ENCODE measurements around the gene CA5A. TPM values are rescaled to one million over a fixed set of nuclear protein-coding genes. Genes with fewer than 3 reads are reported as not detected.

CA5A gene
- total and polyA plus RNA-seq, 4 donors, result 0.63 TPM; not detected in 3

DNA sequence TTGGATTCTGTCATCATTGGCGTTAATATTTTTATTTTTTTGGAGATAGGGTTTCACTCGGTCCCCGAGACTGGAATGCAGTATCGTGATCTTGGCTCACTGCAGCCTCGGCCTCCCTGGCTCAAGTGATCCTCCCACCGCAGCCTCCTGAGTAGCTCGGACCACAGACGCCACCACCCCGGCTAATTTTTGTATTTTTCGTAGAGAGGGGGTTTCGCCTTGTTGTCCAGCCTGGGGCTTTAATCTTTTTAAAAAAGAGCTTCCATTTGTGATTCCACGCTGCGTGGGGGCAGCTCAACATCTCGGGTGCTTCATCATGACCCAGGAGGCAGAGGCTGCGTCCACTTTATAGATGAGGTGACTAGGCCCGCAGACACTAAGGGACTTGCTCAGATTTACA is 16.4 kb upstream of the CA5A start:
- Histone ChIP-seq H3K27ac (ENCODE audit: low read depth in 1 of 2, low read length in 2 of 2) (no peak overlapping the region), H3K4me1 (ENCODE audit: control insufficient read depth in 1 of 2, insufficient read depth in 2 of 2, low read length in 2 of 2) (no peaks in the 10 kb centered on the region), H3K4me3 (ENCODE audit: low read length in 2 of 2) (no peak overlapping the region), H3K9me3 (ENCODE audit: control insufficient read depth, low read length) (no peaks in the 10 kb centered on the region), H3K27me3 (ENCODE audit: control insufficient read depth in 1 of 2, insufficient read depth in 2 of 2, low read length in 1 of 2) (no peaks in the 10 kb centered on the region), H3K36me3 (ENCODE audit: control insufficient read depth in 1 of 2, insufficient read depth in 2 of 2, low read length in 1 of 2) (no peaks in the 10 kb centered on the region)
- intact Hi-C loops (cut with DNase I), result loop anchor here in 1 of 2 donors (5.0 kb wide), 1 partner anchor 110 kb away; no protein-coding TSS in a partner anchor
- ATAC-seq (ENCODE audit: low FRiP score), result no peak
- peak in 1 of 2 donors; percentile 52 for DNase-seq
- WGBS, 2 donors, result 85 to 89% methylated on average over 16 of the region's 16 CpGs

DNA sequence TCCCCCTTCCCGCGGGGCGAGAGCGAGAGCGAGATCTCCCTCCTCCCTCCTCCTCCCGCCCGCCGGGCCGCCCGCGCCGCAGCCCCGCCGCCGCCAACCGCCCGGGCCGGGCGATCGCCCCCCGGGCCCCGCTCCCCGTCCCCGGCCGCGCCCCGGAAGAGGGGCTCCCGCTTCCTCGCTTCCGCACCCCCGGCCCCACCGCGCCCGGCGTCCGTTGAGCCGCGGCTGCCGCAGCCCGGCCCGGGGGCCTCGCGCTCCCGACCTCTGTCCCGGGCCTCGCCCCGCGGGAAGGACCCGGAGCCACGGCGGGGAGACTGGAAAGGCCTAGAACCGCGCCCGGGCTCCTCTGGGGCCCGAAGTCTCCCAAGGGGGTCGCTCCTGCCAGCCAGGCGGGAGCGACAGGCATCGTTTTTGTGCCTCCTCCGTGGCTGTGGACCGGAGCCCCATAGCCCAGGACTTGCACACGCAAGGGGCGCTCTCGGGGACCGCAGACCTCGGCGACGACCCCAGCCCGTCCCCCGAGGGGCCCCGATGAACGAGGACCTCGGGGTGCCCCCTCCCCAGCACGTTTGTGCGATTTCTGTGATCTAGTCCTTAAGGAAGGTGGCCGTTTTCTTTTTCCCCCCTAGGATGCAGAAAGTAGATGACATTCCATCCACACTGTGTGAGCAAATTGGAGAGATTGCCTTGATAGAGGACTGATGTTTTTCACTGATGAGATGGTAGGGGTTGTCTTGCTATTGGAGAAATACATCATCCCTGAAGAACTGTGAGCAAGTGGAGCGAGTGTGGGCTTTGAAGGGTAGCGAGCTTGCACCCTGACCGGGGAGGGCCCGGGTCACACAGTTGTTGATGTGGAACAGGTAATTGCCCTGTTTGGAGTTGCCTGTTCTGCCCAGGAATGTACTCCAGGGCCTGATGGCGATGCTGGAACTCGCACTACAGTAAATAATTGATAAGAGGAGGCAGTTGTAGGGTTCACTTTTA is 15.5 kb upstream of the CA5A start:
- DNase-seq (peak; percentile 62 to 66), ATAC-seq (ENCODE audit: low FRiP score) (no peak)
- intact Hi-C loops (cut with DNase I), result loop anchor here in 1 of 2 donors (5.0 kb wide), 1 partner anchor 110 kb away; no protein-coding TSS in a partner anchor
- 1 to 2% methylated on average over 57 to 82 of the region's 82 CpGs for WGBS, 2 donors
- Histone ChIP-seq H3K36me3 (ENCODE audit: control insufficient read depth in 1 of 2, insufficient read depth in 2 of 2, low read length in 1 of 2) (no peaks in the 10 kb centered on the region), H3K9me3 (ENCODE audit: control insufficient read depth, low read length) (no peaks in the 10 kb centered on the region), H3K27ac (ENCODE audit: low read depth in 1 of 2, low read length in 2 of 2) (peak overlapping the region; percentile 82 to 95), H3K4me3 (ENCODE audit: low read length in 2 of 2) (peak overlapping the region; percentile 93 to 99), H3K4me1 (ENCODE audit: control insufficient read depth in 1 of 2, insufficient read depth in 2 of 2, low read length in 2 of 2) (no peaks in the 10 kb centered on the region), H3K27me3 (ENCODE audit: control insufficient read depth in 1 of 2, insufficient read depth in 2 of 2, low read length in 1 of 2) (no peaks in the 10 kb centered on the region)

DNA sequence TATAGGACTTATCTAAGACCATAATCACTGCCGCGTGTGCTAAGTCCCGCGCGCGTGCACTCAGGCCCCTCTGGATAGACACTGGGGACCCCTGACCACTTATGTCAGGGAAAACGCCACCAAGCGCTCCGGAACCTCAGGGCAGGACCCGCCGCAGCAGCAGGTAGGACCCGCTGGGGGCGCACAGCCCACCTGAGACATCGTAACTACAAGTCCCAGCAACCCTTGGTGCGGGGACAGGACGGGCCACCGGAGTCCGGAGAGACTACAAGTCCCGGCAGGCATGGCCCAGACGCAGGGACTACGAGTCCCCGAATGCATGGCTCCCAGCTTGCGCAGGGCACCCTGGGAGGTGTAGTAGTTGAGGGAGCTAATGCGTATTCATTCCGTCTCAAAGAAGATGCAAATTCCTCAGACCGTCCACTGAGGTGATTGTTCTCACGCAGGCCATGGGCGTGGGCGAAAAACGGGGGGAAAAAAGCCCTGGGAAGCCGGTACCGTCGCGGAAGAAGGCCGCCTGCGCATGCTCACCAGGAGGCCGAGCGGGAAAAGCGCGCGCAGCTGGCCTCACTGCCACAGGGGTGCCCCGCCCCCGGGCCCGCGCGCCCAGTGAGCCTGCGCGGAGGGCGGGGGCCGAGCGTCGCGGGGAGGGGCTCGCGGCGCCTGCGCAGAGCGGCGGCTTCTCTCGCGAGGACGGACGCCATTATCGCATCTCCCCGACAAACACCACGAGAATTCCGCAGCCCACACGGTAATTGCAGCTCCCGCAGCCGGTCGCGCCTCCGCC is 14.6 kb upstream of the CA5A start, which contains the start of gene BANP:
TSS of gene BANP (plus strand) at position 670 of the 787 bp plus-strand sequence. CDS start 23,682 bp downstream, outside the sequence.
- Histone ChIP-seq H3K36me3 (ENCODE audit: control insufficient read depth in 1 of 2, insufficient read depth in 2 of 2, low read length in 1 of 2) (no peaks in the 10 kb centered on the region), H3K27ac (ENCODE audit: low read depth in 1 of 2, low read length in 2 of 2) (peak within 1 kb of the TSS; percentile 91 to 95), H3K9me3 (ENCODE audit: control insufficient read depth, low read length) (no peaks in the 10 kb centered on the region), H3K4me1 (ENCODE audit: control insufficient read depth in 1 of 2, insufficient read depth in 2 of 2, low read length in 2 of 2) (no peaks in the 10 kb centered on the region), H3K4me3 (ENCODE audit: low read length in 2 of 2) (peak within 1 kb of the TSS; percentile 93 to 99), H3K27me3 (ENCODE audit: control insufficient read depth in 1 of 2, insufficient read depth in 2 of 2, low read length in 1 of 2) (no peaks in the 10 kb centered on the region)
- 0 to 1% methylated on average over 62 to 73 of the region's 73 CpGs for WGBS, 2 donors
- ATAC-seq (ENCODE audit: low FRiP score) (peak; percentile 97), DNase-seq (peak; percentile 98 to 99)
- intact Hi-C loops (cut with DNase I), result loop anchor here in 1 of 2 donors (5.0 kb wide), 1 partner anchor 111 kb away; no protein-coding TSS in a partner anchor

DNA sequence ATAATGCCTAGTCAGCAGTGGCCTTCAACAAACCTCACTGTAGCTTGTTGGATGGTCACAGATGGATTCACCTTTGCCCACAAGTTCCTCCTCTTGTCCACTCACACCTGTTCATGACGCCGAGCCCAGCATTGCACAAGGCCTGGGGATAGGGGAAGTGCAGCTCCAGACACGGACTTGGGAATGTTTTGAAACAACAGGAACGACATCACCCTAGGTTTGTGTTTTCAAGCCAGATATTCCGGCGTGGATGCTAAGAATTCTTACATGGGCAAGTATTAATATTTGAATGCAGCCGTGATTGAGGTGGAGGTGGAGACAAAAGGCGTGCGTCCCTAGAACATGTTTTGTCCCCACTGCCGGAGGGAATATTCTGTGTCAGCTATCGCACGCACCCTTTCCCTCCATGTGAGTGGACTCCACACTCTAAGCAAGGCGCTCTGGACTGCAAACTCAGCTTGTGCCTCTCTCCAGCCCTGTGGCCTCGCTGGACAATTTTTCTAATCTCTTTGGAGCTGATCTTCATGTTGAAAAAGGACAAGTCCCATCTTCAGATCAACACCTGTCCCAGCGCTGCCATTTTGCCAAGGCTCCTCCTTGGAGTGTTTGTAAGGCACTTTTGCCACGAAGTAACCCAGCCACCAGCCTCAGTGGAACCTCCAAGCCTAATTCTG is 12.9 kb upstream of the CA5A start:
- H3K9me3 ChIP-seq (ENCODE audit: control insufficient read depth, low read length), result no peaks in the 10 kb centered on the region
- no peak overlapping the region for H3K4me3 ChIP-seq (ENCODE audit: low read length in 2 of 2)
- DNase-seq (peak in 1 of 2 donors; percentile 61), ATAC-seq (ENCODE audit: low FRiP score) (no peak)
- no peaks in the 10 kb centered on the region for H3K36me3 ChIP-seq (ENCODE audit: control insufficient read depth in 1 of 2, insufficient read depth in 2 of 2, low read length in 1 of 2)
- H3K27ac ChIP-seq (ENCODE audit: low read depth in 1 of 2, low read length in 2 of 2), result no peak overlapping the region
- H3K27me3 ChIP-seq (ENCODE audit: control insufficient read depth in 1 of 2, insufficient read depth in 2 of 2, low read length in 1 of 2), result no peaks in the 10 kb centered on the region
- H3K4me1 ChIP-seq (ENCODE audit: control insufficient read depth in 1 of 2, insufficient read depth in 2 of 2, low read length in 2 of 2), result no peaks in the 10 kb centered on the region
- intact Hi-C loops (cut with DNase I), result no loop called here
- WGBS, 2 donors, result 84 to 85% methylated on average over 16 of the region's 16 CpGs

DNA sequence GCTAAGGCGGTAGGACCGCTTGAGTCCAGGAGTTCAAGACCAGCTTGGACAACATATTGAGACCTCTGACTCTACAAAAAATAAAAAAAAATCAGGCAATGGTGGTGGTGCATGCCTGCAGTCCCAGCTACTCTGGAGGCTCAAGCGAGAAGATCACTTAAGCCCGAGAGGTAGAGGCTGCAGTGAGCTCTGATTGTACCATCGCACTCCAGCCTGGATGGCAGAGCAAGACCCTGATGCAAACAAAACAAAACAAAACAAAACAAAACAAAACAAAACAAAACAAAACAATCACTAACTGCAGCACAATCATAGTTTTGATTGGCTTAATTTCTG is 12.4 kb upstream of the CA5A start:
- H3K27me3 ChIP-seq (ENCODE audit: control insufficient read depth in 1 of 2, insufficient read depth in 2 of 2, low read length in 1 of 2), result no peaks in the 10 kb centered on the region
- no peak overlapping the region for H3K27ac ChIP-seq (ENCODE audit: low read depth in 1 of 2, low read length in 2 of 2)
- no peaks in the 10 kb centered on the region for H3K9me3 ChIP-seq (ENCODE audit: control insufficient read depth, low read length)
- no peak for ATAC-seq (ENCODE audit: low FRiP score)
- peak in 1 of 2 donors; percentile 9 for DNase-seq
- no peak overlapping the region for H3K4me3 ChIP-seq (ENCODE audit: low read length in 2 of 2)
- H3K36me3 ChIP-seq (ENCODE audit: control insufficient read depth in 1 of 2, insufficient read depth in 2 of 2, low read length in 1 of 2), result no peaks in the 10 kb centered on the region
- 96% methylated on average over 5 of the region's 5 CpGs for WGBS, 2 donors
- H3K4me1 ChIP-seq (ENCODE audit: control insufficient read depth in 1 of 2, insufficient read depth in 2 of 2, low read length in 2 of 2), result no peaks in the 10 kb centered on the region
- intact Hi-C loops (cut with DNase I), result no loop called here

DNA sequence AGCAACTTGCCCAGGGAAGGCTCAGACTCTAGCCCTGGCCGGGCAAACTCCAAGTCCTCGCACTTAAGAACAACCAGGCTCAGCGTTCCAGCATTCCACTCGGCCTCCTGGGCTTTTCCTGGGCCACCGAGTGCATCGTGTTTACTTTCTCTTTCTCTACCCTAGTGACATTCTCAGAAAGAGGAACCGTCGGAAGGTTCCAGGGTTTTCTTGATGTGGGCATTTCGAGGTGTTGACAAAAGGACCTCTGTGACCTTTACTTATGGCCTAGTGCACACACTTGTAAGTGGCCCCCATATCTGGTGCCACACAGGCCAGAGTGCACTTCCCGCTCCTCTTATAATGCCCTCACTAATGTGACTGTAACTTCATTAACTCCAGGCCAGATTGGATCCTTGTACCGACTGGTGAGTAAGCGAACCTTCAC is 11.8 kb upstream of the CA5A start:
- Histone ChIP-seq H3K9me3 (ENCODE audit: control insufficient read depth, low read length) (no peaks in the 10 kb centered on the region), H3K36me3 (ENCODE audit: control insufficient read depth in 1 of 2, insufficient read depth in 2 of 2, low read length in 1 of 2) (no peaks in the 10 kb centered on the region), H3K27ac (ENCODE audit: low read depth in 1 of 2, low read length in 2 of 2) (no peak overlapping the region), H3K27me3 (ENCODE audit: control insufficient read depth in 1 of 2, insufficient read depth in 2 of 2, low read length in 1 of 2) (no peaks in the 10 kb centered on the region), H3K4me3 (ENCODE audit: low read length in 2 of 2) (no peak overlapping the region), H3K4me1 (ENCODE audit: control insufficient read depth in 1 of 2, insufficient read depth in 2 of 2, low read length in 2 of 2) (no peaks in the 10 kb centered on the region)
- WGBS, 2 donors, result 63 to 68% methylated on average over 12 of the region's 12 CpGs
- ATAC-seq (ENCODE audit: low FRiP score) (no peak), DNase-seq (peak in 1 of 2 donors; percentile 48)
- intact Hi-C loops (cut with DNase I), result no loop called here

DNA sequence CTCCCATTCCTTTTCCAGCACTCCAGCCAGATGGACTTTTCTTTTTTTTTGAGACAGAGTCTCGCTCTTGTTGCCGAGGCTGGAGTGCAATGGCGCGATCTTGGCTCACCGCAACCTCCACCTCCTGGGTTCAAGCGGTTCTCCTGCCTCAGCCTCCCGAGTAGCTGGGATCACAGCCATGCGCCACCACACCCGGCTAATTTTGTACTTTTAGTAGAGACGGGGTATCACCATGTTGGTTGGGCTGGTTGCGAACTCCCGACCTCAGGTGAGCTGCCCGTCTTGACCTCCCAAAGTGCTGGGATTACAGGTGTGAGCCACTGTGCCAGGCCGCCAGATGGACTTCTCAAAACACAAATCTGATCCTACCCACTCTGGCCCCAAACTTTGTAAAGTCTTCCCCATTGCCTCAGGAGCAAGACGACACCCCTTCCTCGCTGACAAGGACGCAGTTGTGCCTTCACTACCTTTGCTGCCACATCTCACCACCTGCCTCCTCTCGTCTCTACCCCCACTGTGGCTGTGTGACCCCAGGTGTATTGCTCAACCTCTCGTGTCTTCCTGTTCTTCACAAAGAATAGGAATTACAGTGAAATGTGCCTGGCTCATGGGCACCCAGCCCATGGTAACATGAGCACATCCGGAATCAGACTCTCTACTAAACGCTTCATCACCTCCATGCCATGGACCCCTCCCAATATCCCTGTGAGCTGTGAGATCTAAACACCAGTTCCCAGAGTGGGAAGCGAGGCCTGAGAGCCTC is 11.2 kb upstream of the CA5A start:
- Histone ChIP-seq H3K4me3 (ENCODE audit: low read length in 2 of 2) (no peak overlapping the region), H3K4me1 (ENCODE audit: control insufficient read depth in 1 of 2, insufficient read depth in 2 of 2, low read length in 2 of 2) (no peaks in the 10 kb centered on the region), H3K9me3 (ENCODE audit: control insufficient read depth, low read length) (no peaks in the 10 kb centered on the region), H3K27ac (ENCODE audit: low read depth in 1 of 2, low read length in 2 of 2) (no peak overlapping the region), H3K36me3 (ENCODE audit: control insufficient read depth in 1 of 2, insufficient read depth in 2 of 2, low read length in 1 of 2) (no peaks in the 10 kb centered on the region), H3K27me3 (ENCODE audit: control insufficient read depth in 1 of 2, insufficient read depth in 2 of 2, low read length in 1 of 2) (no peaks in the 10 kb centered on the region)
- DNase-seq, result peak in 1 of 2 donors; percentile 48
- ATAC-seq (ENCODE audit: low FRiP score), result no peak
- intact Hi-C loops (cut with DNase I), result no loop called here
- 88 to 90% methylated on average over 22 of the region's 22 CpGs for WGBS, 2 donors
